SK-N-MC (cell line): ENCODE measurements around the gene UBXN2A.
"Not testable (repeated sequence)": the region's sequence is repeated elsewhere in the genome, so short reads cannot be mapped to it uniquely, and the experiment has no call there.

Experiments
- DNase-seq: peaks from one replicate; pipeline ENCODE4 v3.0.0-alpha.2; 2011; ENCODE audit warnings: low read depth, low spot score
- H3K27ac ChIP-seq: fragments of 200-600 bp; sonication (generic); 2 replicates; pipeline ENCODE4 v1.5.1; 2016; ENCODE audit warnings: mixed run types
- H3K36me3 ChIP-seq: fragments of 200-600 bp; sonication (generic); 2 replicates; pipeline ENCODE4 v1.6.1; 2017; ENCODE audit warnings: antibody characterized with exemption, low read length, mixed read lengths; ENCODE audit not compliant: insufficient read depth
- H3K4me3 ChIP-seq: fragments of 200-600 bp; sonication (generic); 2 replicates; pipeline ENCODE4 v1.5.1; 2016
- H3K9ac ChIP-seq: fragments of 200-600 bp; sonication (generic); 2 replicates; pipeline ENCODE4 v1.8.0; 2017; ENCODE audit warnings: mixed run types, mixed read lengths; ENCODE audit not compliant: insufficient read length
- H3K9me3 ChIP-seq: fragments of 200-600 bp; sonication (generic); 2 replicates; pipeline ENCODE4 v1.6.1; 2017; ENCODE audit warnings: low read depth, mild to moderate bottlenecking, antibody characterized with exemption, low read length, moderate library complexity, mixed read lengths
- EZH2 ChIP-seq: fragments of 200-600 bp; sonication (generic); IDR thresholded peaks from one replicate; pipeline ENCODE4 v1.6.1; 2017; ENCODE audit warnings: antibody characterized with exemption
- FOXP2 ChIP-seq: optimal IDR thresholded peaks from 2 replicates; pipeline ENCODE3; 2011; ENCODE audit warnings: mild to moderate bottlenecking, moderate library complexity; ENCODE audit not compliant: insufficient read depth; ENCODE audit errors: extremely low read length, control extremely low read depth
- POLR2AphosphoS5 ChIP-seq: IDR thresholded peaks from 2 replicates; pipeline ENCODE4 v1.6.1; 2012; ENCODE audit warnings: mild to moderate bottlenecking, low read depth, low read length, borderline replicate concordance

Gene UBXN2A

DNA sequence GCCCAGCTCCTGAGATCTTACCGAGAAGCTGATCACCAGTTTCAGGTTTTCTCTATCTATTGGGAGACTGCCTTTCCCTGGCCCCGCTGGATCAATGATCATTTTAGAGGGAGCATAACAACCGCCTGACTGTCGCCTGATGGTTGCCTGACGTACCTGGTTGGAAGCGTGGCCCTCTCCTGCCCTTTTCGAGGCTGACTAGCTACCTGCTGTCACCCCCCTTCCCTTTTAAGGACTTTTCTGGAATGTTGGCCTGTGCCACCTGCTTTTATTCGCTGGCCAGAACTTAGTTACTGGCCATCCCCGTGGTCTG lies 69.1 kb downstream of the UBXN2A start:
- no peak overlapping the region for H3K4me3 ChIP-seq

DNA sequence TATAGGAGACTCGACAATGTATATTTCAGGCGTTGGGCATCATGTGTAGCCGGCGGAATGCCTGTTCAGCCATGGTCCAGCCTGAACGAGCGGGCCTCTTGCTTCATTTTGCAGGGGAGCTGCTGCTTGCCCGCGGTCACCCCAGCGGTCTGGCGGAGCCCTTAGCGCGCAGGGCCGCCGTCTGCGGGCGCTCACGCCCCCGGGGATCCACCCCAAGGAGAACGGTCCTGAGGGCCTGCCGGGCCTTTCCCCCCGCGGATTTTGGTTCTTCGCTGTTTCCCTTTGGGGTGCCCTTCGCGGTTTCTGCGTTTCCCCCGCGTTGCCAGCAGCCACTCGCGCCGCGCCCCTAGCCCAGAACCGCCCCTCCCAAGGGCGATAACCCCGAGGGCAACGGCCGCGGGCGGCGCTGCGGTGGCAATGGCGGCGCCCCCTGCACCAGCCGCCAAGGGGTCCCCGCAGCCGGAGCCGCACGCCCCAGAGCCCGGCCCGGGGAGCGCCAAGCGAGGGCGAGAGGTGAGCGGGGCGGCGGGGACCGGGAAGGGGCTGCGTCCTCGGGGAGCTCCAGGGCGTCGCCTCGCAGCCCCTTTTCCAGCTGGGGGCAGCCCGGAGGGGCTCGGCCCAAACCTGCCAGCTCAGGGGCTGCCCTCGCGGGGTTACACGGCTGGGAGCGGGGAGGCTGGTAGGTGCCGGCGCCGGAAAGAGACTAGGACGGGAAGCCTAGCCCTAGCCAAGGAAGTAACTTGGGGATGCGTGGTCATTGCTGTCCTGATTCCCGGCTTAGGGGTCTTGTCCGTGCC lies 69.6 kb downstream of the UBXN2A start, which contains the start of gene MFSD2B:
Gene MFSD2B, plus strand, starts transcription at position 406 of the 797 bp plus-strand sequence. Its CDS starts 12 bp downstream, at position 418.
- no peak within 1 kb of the TSS for H3K4me3 ChIP-seq
- H3K9me3 ChIP-seq: no peaks in the 10 kb centered on the region
- H3K36me3 ChIP-seq: no peaks in the 10 kb centered on the region
- no peak for TF ChIP-seq FOXP2
- TF ChIP-seq POLR2AphosphoS5: no peak
- TF ChIP-seq EZH2: no peak
- no peak within 1 kb of the TSS for H3K27ac ChIP-seq
- no peak within 1 kb of the TSS for H3K9ac ChIP-seq
- DNase-seq: no peak

More for the DNA sequence above, 69.1 kb downstream of the UBXN2A start:
- Histone ChIP-seq H3K27ac (no peak overlapping the region), H3K36me3 (no peaks in the 10 kb centered on the region), H3K9me3 (no peaks in the 10 kb centered on the region), H3K9ac (no peak overlapping the region)
- TF ChIP-seq POLR2AphosphoS5: no peak
- TF ChIP-seq EZH2: no peak
- no peak for TF ChIP-seq FOXP2
- DNase-seq: no peak

DNA sequence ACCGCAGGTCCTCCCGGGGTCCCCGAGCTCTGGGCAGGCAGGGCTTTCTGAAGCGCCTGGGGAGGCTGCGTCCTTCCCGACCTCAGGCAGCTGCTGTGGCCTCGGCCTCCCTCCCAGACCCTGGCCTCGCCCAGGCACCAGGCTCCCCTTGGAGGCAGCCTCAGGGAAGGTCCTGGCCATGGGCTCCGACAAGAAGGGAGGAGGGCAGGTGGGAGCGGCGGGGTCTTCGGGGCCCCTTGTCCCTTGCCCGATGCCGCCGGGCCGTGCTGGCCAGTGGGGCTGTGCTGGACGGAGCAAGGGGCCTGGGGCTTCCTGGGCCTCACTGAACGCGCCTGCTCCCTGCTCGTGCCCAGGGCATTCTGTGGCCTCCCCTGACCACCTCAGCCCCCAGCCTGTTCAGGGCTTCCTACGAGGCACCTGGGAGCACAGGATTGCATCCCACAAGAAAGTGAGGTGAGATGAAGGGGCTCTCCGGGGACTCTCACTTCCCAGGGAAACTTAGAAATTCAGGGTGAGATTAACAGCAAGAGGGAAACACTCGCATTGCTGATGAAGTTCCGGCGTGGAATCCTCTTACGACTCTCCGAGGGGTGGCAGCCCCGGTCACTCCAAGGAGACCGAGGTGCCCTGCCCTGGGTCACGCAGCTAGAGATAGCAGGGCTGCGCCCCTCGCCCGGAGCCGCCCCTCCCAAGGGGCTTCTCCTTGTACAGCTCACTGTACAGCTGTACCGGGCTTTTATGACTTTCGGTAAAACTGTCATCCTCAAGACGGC lies 70.4 kb downstream of the UBXN2A start:
- no peak overlapping the region for H3K9ac ChIP-seq
- H3K27ac ChIP-seq: no peak overlapping the region
- DNase-seq: no peak
- H3K4me3 ChIP-seq: no peak overlapping the region
- no peaks in the 10 kb centered on the region for H3K9me3 ChIP-seq
- no peak for TF ChIP-seq FOXP2
- H3K36me3 ChIP-seq: no peaks in the 10 kb centered on the region

GRCh38 chr2:24011250-24012104 lies 71.2 kb downstream of the UBXN2A start:
- no peak overlapping the region for H3K27ac ChIP-seq
- TF ChIP-seq EZH2 (no peak), FOXP2 (no peak), POLR2AphosphoS5 (no peak)
- DNase-seq: no peak

DNA sequence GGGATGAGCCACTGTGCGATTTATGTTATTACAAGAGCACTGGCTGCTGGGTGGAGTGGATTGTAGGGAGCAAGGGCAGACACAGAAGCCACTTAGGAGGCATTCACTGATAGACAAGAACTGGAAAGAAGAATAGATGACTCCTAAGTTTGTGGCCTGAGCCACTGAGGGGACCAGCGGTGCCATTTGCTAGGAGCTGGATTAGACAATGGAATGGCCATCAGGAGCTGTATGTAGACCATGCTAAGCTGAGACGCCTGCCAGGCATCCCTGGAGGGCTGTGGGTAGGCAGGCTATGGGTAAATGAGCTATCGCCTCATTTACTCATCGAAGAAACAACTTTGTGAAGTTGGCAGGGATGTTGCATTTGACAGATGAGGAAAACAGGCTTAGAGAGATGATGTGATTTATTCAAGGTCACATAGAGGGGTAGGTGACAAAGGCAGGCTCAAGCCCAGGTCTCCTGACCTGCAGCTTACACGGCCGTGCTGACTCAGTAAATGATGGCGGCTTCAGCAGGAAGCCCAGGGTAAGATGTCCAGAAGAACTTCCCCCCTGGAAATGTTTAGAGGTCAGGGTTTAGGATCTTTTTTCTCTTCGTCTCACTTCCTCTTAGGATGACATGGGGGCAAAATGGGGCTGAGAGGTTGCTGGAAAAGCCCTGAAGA lies 72.4 kb downstream of the UBXN2A start:
- DNase-seq: no peak
- Histone ChIP-seq H3K36me3 (no peaks in the 10 kb centered on the region), H3K9ac (no peak overlapping the region), H3K9me3 (no peaks in the 10 kb centered on the region), H3K4me3 (no peak overlapping the region), H3K27ac (no peak overlapping the region)
- TF ChIP-seq POLR2AphosphoS5 (no peak), FOXP2 (no peak), EZH2 (no peak)

More at GRCh38 chr2:24011250-24012104, 71.2 kb downstream of the UBXN2A start:
- Histone ChIP-seq H3K4me3 (no peak overlapping the region), H3K36me3 (no peaks in the 10 kb centered on the region), H3K9me3 (no peaks in the 10 kb centered on the region), H3K9ac (no peak overlapping the region)

- H3K36me3 ChIP-seq, DNase-seq, H3K4me3 ChIP-seq, H3K27ac ChIP-seq, H3K9me3 ChIP-seq, H3K9ac ChIP-seq: not testable (repeated sequence)
Observed at GRCh38 chr2:24014902-24015301, 74.6 kb downstream of the UBXN2A start.

GRCh38 chr2:24015562-24016375 lies 75.5 kb downstream of the UBXN2A start:
- Histone ChIP-seq H3K27ac (no peak overlapping the region), H3K4me3 (no peak overlapping the region), H3K9me3 (no peaks in the 10 kb centered on the region), H3K9ac (no peak overlapping the region), H3K36me3 (no peaks in the 10 kb centered on the region)
- TF ChIP-seq POLR2AphosphoS5 (no peak), EZH2 (no peak), FOXP2 (no peak)
- no peak for DNase-seq
